ENCODE data around the gene RGS8.

DNA sequence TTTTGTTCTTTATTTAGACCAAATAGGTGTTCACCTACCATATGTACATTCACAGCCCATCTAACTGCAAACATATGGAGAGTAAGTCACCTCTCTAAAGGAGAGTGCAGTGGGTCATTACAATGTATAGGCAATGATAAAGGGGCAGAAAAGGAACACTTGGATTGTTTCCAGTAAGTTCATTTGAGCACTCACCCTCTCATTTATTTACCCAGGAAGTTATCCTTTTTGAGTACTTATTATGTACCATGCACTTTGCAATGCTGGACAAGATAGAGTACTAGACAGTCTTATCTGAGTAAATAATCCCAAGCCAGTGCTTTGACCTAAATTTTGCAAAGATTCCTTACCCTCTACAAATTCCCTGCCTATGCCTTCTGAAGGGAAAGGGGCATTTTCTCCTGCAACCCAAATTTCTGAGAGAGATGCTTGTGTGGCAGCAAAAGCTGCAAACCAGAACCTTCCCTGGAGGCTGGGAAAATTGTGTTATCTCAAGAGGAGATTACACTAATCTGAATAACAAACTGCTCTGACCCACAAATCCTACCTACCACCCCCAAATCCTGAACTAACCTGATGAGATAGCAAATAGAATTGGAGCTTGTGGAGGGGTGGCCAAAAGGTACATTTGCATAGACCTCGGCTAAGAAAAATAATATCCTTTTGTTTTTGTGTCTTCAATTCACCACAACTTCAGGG lies 18.6 kb upstream of the RGS8 start:
- TF ChIP-seq POLR2A (IDR thresholded peaks at IDR 0.05): no peak
- TF ChIP-seq, protein P1, sequence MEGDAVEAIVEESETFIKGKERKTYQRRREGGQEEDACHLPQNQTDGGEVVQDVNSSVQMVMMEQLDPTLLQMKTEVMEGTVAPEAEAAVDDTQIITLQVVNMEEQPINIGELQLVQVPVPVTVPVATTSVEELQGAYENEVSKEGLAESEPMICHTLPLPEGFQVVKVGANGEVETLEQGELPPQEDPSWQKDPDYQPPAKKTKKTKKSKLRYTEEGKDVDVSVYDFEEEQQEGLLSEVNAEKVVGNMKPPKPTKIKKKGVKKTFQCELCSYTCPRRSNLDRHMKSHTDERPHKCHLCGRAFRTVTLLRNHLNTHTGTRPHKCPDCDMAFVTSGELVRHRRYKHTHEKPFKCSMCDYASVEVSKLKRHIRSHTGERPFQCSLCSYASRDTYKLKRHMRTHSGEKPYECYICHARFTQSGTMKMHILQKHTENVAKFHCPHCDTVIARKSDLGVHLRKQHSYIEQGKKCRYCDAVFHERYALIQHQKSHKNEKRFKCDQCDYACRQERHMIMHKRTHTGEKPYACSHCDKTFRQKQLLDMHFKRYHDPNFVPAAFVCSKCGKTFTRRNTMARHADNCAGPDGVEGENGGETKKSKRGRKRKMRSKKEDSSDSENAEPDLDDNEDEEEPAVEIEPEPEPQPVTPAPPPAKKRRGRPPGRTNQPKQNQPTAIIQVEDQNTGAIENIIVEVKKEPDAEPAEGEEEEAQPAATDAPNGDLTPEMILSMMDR (IDR thresholded peaks at IDR 0.05): no peak

Measured in breast epithelium (tissue), 3 donors.